Fibroblast of mammary gland (primary cell): ENCODE data around the gene R3HDM2.
A peak's percentile ranks its signal among the peaks of the same experiment; 100 is the strongest.

Experiments
- DNase-seq: peaks from one replicate; pipeline ENCODE4 v3.0.0-alpha.2; 2010; ENCODE audit warnings: low read depth
- H3K4me3 ChIP-seq: 2 replicates; pipeline ENCODE4 v1.5.1; 2011; ENCODE audit warnings: low read depth, mild to moderate bottlenecking, low read length, moderate library complexity; ENCODE audit not compliant: control insufficient read depth
- CTCF ChIP-seq: conservative IDR thresholded peaks from 2 replicates; pipeline ENCODE4 v1.5.1; 2011; ENCODE audit warnings: low read depth, low read length, inconsistent platforms; ENCODE audit not compliant: control insufficient read depth, insufficient read depth

Gene R3HDM2

GRCh38 chr12:57332646-57333312, 98.1 kb downstream of the R3HDM2 start:
- DNase-seq = peak; percentile 59
- no peak overlapping the region for H3K4me3 ChIP-seq
- no peak for TF ChIP-seq CTCF

GRCh38 chr12:57330992-57331391, 99.9 kb downstream of the R3HDM2 start:
- no peak overlapping the region for H3K4me3 ChIP-seq
- no peak for DNase-seq
- no peak for TF ChIP-seq CTCF

GRCh38 chr12:57329219-57329618, 101.6 kb downstream of the R3HDM2 start:
- no peak overlapping the region for H3K4me3 ChIP-seq
- no peak for DNase-seq
- no peak for TF ChIP-seq CTCF

GRCh38 chr12:57325395-57325794, 105.4 kb downstream of the R3HDM2 start:
- H3K4me3 ChIP-seq = no peak overlapping the region
- DNase-seq = no peak

GRCh38 chr12:57323416-57323815, 107.4 kb downstream of the R3HDM2 start:
- DNase-seq = no peak
- H3K4me3 ChIP-seq = no peak overlapping the region
- TF ChIP-seq CTCF = no peak

More at GRCh38 chr12:57325395-57325794, 105.4 kb downstream of the R3HDM2 start:
- no peak for TF ChIP-seq CTCF

- no peak for DNase-seq
- TF ChIP-seq CTCF = no peak
- no peak overlapping the region for H3K4me3 ChIP-seq
These were observed 110.2 kb downstream of the R3HDM2 start for GRCh38 chr12:57320639-57321038.
